GM12878 (cell line): ENCODE data around the gene HNRNPF. TPM values are rescaled to one million over a fixed set of nuclear protein-coding genes. Genes with fewer than 3 reads are reported as not detected.

Source experiments
- ATAC-seq: fragments of 200-7000 bp; cut with Tn5 transposase; 3 replicates; pipeline ENCODE4 v1.9.1; 2020; ENCODE audit warnings: mild to moderate bottlenecking, moderate library complexity
- BruUV-seq: library from RNA; stranded (reverse); fragments of 400-500 nt; replicated peaks from 2 replicates; lab custom pipeline; 2021; lab: Mats Ljungman, UMichigan
- CTCF ChIA-PET: fragments of 300-600 bp; sonication (Branson Sonifier 250); formaldehyde crosslinking; extraction: SDS; loops from one replicate; lab custom pipeline; 2021; ENCODE audit warnings: inconsistent platforms; lab: Yijun Ruan, JAX
- POLR2A ChIA-PET: fragments of 350-600 bp; formaldehyde crosslinking; extraction: SDS; loops from one replicate; lab custom pipeline; 2021; ENCODE audit warnings: inconsistent platforms; lab: Charles Lee
- RAD21 ChIA-PET: fragments of 300-600 bp; sonication (Branson Sonifier 250); formaldehyde crosslinking; loops from one replicate; lab custom pipeline; 2023; ENCODE audit warnings: antibody characterized with exemption; ENCODE audit not compliant: unreplicated experiment; lab: Charles Lee
- SMC1A ChIA-PET: fragments of 300-600 bp; sonication (Branson Sonifier 250); formaldehyde crosslinking; loops from one replicate; lab custom pipeline; 2023; ENCODE audit not compliant: unreplicated experiment, uncharacterized antibody; lab: Charles Lee
- DNase-seq: peaks from one replicate; pipeline ENCODE4 v3.0.0-alpha.2; 2011; ENCODE audit warnings: low read depth, low spot score
- FAIRE-seq: peaks from 3 replicates; lab custom pipeline; 2011; peaks lifted over from hg19 to GRCh38; lab: Jason Lieb, UNC
- H2AFZ ChIP-seq: 2 replicates; pipeline ENCODE4 v1.6.0; 2011; ENCODE audit warnings: low read depth, low read length, control low read depth; ENCODE audit not compliant: control insufficient read depth
- H3K27ac ChIP-seq: 2 replicates; pipeline ENCODE4 v1.5.1; 2011; ENCODE audit warnings: control low read depth; ENCODE audit not compliant: control insufficient read depth, insufficient read depth
- H3K27me3 ChIP-seq, 2 experiments: replicated peaks in 1 of 2; 2 replicates each; pipeline versions ENCODE4 v1.6.0 to v1.6.1; 2011; ENCODE audit warnings: low read length in 1 of 2; ENCODE audit not compliant: control insufficient read depth in 2 of 2, insufficient read depth in 2 of 2
- H3K36me3 ChIP-seq, 2 experiments: 2 replicates each; pipeline ENCODE4 v1.5.1; 2011; ENCODE audit warnings: low read length in 1 of 2; ENCODE audit not compliant: control insufficient read depth in 2 of 2, insufficient read depth in 2 of 2
- H3K4me1 ChIP-seq: 2 replicates; pipeline ENCODE4 v1.6.1; 2011; ENCODE audit warnings: mild to moderate bottlenecking, low read length, moderate library complexity, mixed read lengths; ENCODE audit not compliant: control insufficient read depth, insufficient read depth
- H3K4me2 ChIP-seq: 2 replicates; pipeline ENCODE4 v1.6.0; 2011; ENCODE audit warnings: control low read depth; ENCODE audit not compliant: control insufficient read depth, insufficient read depth
- H3K4me3 ChIP-seq: fragments of 200-600 bp; sonication (generic); 2 replicates; pipeline ENCODE4 v1.5.1; 2016
- H3K79me2 ChIP-seq: 2 replicates; pipeline ENCODE4 v1.6.0; 2011; ENCODE audit warnings: low read length; ENCODE audit not compliant: control insufficient read depth, insufficient read depth
- H3K9ac ChIP-seq: 2 replicates; pipeline ENCODE4 v1.8.0; 2011; ENCODE audit warnings: low read length, control low read depth, mixed read lengths; ENCODE audit not compliant: control insufficient read depth, insufficient read depth
- H3K9me3 ChIP-seq: replicated peaks from 3 replicates; pipeline ENCODE4 v1.5.1; 2011; ENCODE audit warnings: mild to moderate bottlenecking, low read length; ENCODE audit not compliant: control insufficient read depth, insufficient read depth
- H4K20me1 ChIP-seq: 2 replicates; pipeline ENCODE4 v1.6.0; 2011; ENCODE audit not compliant: control insufficient read depth, insufficient read depth
- ATF3 ChIP-seq: IDR thresholded peaks from 2 replicates; pipeline ENCODE4 v1.6.1; 2011; ENCODE audit warnings: low read depth, mild to moderate bottlenecking, low read length, moderate library complexity, borderline replicate concordance; ENCODE audit errors: extremely low read depth
- CUX1 ChIP-seq: IDR thresholded peaks from 2 replicates; pipeline ENCODE4 v1.6.1; 2012; ENCODE audit warnings: improper control_type of control experiment, low read depth, low read length; ENCODE audit not compliant: insufficient replicate concordance
- GABPA ChIP-seq: IDR thresholded peaks from 2 replicates; pipeline ENCODE4 v1.6.1; 2014; ENCODE audit warnings: antibody characterized with exemption, low read depth, mild to moderate bottlenecking, inconsistent platforms
- JUNB ChIP-seq: IDR thresholded peaks from 2 replicates; pipeline ENCODE4 v1.6.1; 2016; ENCODE audit warnings: antibody characterized with exemption, mild to moderate bottlenecking
- MYB ChIP-seq: fragments of 150-350 bp; IDR thresholded peaks from 2 replicates; pipeline ENCODE4 v1.6.1; 2014; ENCODE audit warnings: mild to moderate bottlenecking, low read depth, low read length, borderline replicate concordance
- ZNF217 ChIP-seq: fragments of 450-650 bp; IDR thresholded peaks from 2 replicates; pipeline ENCODE4 v1.6.1; 2017; ENCODE audit warnings: antibody characterized with exemption, mild to moderate bottlenecking
- ZNF24 ChIP-seq: fragments of 450-650 bp; IDR thresholded peaks from 2 replicates; pipeline ENCODE4 v1.6.1; 2017; ENCODE audit warnings: antibody characterized with exemption, mild to moderate bottlenecking
- ZNF622 ChIP-seq: fragments of 450-650 bp; IDR thresholded peaks from 2 replicates; pipeline ENCODE4 v1.6.1; 2017; ENCODE audit warnings: mild to moderate bottlenecking, inconsistent platforms
- WGBS: methylation state at CpG from one replicate; pipeline ENCODE4 v1.1.6; 2016; ENCODE audit warnings: low lambda C conversion rate; ENCODE audit not compliant: insufficient replicate concordance, insufficient coverage; ENCODE audit errors: missing lambda C conversion rate; 5-methylcytosine and 5-hydroxymethylcytosine counted together
- in situ Hi-C: fragments of 300-500 bp; cut with MboI; formaldehyde crosslinking; loops from 9 replicates; pipeline ENCODE4 v1.14.3; 2018; ENCODE audit warnings: mixed read lengths
- intact Hi-C: fragments of 100-400 bp; cut with micrococcal nuclease; formaldehyde crosslinking; loops from one replicate; pipeline ENCODE4 v1.14.2; 2022; ENCODE audit not compliant: unreplicated experiment
- polyA plus RNA-seq, 11 experiments: library from polyadenylated mRNA; depleted of rRNA in 4 of 11; unstranded in 6 of 11; stranded (reverse) in 5 of 11; fragments of >200 nt; fragmentation: Nextera tagmentation in 4 of 11; fragmentation: Illumina TruSeq in 1 of 11; extraction: Ambion mirVana in 4 of 11; extraction: Trizol in 1 of 11; gene quantifications; 1 replicate in 1 of 11; 2 replicates in 10 of 11; pipeline versions ENCODE4 v1.2.1 to v1.2.3, GENCODE V29; 2011 to 2016; ENCODE audit warnings: inconsistent platforms in 2 of 11, missing spikeins in 2 of 11, low read depth in 1 of 11
- total RNA-seq, 4 experiments: library from RNA; depleted of rRNA in 3 of 4; stranded (reverse); fragments of >200 nt in 3 of 4; fragmentation: Illumina TruSeq in 1 of 4; extraction: Trizol in 1 of 4; gene quantifications; 2 replicates each; pipeline versions ENCODE4 v1.2.1 to v1.2.3, GENCODE V29; 2013 to 2021

HNRNPF gene
- total and polyA plus RNA-seq, 10 of the 15 experiments (the other 5 are each of a cell fraction or from before 2014, with no cell fraction given): 156 to 373 (median 293) TPM

DNA sequence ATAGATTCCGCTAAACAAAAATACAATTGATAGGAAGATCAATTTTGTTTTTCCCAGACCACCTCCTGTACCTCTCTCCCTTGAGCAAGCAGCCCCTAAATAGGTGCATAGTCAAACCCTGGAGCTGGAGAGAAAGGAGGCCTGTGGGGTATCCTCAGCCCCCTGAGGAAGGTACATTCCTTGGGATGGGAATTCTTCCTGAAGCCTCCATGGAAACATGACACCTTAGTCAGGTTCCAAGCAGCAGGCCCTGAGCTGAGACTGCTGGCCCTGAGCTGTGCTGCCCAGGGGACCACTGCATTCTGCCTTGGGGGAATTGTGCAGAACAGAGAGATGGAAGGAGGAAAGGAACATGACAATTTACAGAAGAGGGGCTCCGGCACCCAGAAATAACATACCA, 7.4 kb downstream of the HNRNPF start:
- in situ Hi-C loops: loop anchor here (10.0 to 25.0 kb wide), 4 partner anchors 264 to 1563 kb away; partner anchors contain the start of genes CSGALNACT2 and ZNF33B

More for the DNA sequence above, 7.4 kb downstream of the HNRNPF start:
- peaks cover 13% of the 10 kb centered on the region for H4K20me1 ChIP-seq
- FAIRE-seq (no peak), ATAC-seq (no peak), DNase-seq (no peak)
- 63% methylated on average over 2 of the region's 2 CpGs for WGBS
- no peak for TF ChIP-seq ATF3
- TF ChIP-seq JUNB: no peak
- TF ChIP-seq MYB: no peak
- no peak for TF ChIP-seq CUX1
- TF ChIP-seq ZNF622: no peak
- TF ChIP-seq ZNF217: no peak
- TF ChIP-seq GABPA: no peak
- TF ChIP-seq ZNF24: no peak
- CTCF ChIA-PET: interaction anchor here (1.2 kb wide), 1 partner anchor 11 kb away, joined by 4 read pairs; no protein-coding TSS in a partner anchor
- peaks cover 99% of the 10 kb centered on the region for H3K79me2 ChIP-seq
- peak overlapping the region; percentile 10; the same call in 1 of the 2 replicates for H3K9ac ChIP-seq
- H3K27ac ChIP-seq: no peak overlapping the region; the same call in 1 of the 2 replicates
- intact Hi-C loops: no loop called here
- peak overlapping the region; percentile 49 for H3K4me3 ChIP-seq
- H3K27me3 ChIP-seq: no peaks in the 10 kb centered on the region
- BruUV-seq: no TSS peak
- POLR2A ChIA-PET: interaction anchor here (2.3 kb wide), 1 partner anchor 8 kb away, joined by 10 read pairs; the partner anchor contains the start of gene HNRNPF
- H3K4me1 ChIP-seq: peaks cover 29% of the 10 kb centered on the region
- H3K36me3 ChIP-seq: peaks cover 0 to 13% of the 10 kb centered on the region in 2 experiments; a peak in 3 of 4 replicates
- peak overlapping the region; percentile 76 for H3K4me2 ChIP-seq
- SMC1A ChIA-PET: interaction anchor here (0.7 to 1.8 kb wide), 3 partner anchors 26 to 52 kb away, joined by 3 to 10 read pairs (median 3); no protein-coding TSS in a partner anchor
- no peaks in the 10 kb centered on the region for H3K9me3 ChIP-seq
- H2AFZ ChIP-seq: no peak overlapping the region
- RAD21 ChIA-PET: no interaction called here
